HEK293 (cell line): ENCODE measurements around the gene LCN9.

Experiments
- HOXD13 ChIP-seq: sonication (generic); formaldehyde crosslinking; IDR thresholded peaks from 2 replicates; pipeline ENCODE4 v1.8.0; 2022; ENCODE audit warnings: missing genetic modification reagents, borderline replicate concordance
- SCRT1 ChIP-seq: fragments of 450-650 bp; formaldehyde crosslinking; IDR thresholded peaks from 2 replicates; pipeline ENCODE4 v1.5.1; 2016; ENCODE audit warnings: missing biosample characterization, missing genetic modification characterization, borderline replicate concordance
- SP2 ChIP-seq: fragments of 450-650 bp; formaldehyde crosslinking; IDR thresholded peaks from 2 replicates; pipeline ENCODE4 v1.5.1; 2016; ENCODE audit warnings: missing biosample characterization, missing genetic modification characterization
- WT1 ChIP-seq: fragments of 450-650 bp; formaldehyde crosslinking; IDR thresholded peaks from 2 replicates; pipeline ENCODE4 v1.5.1; 2016; ENCODE audit warnings: missing biosample characterization, missing genetic modification characterization
- ZBTB1 ChIP-seq: fragments of 450-650 bp; formaldehyde crosslinking; IDR thresholded peaks from 2 replicates; pipeline ENCODE4 v1.5.1; 2016; ENCODE audit warnings: missing biosample characterization, missing genetic modification characterization
- ZNF114 ChIP-seq: fragments of 450-650 bp; formaldehyde crosslinking; IDR thresholded peaks from 2 replicates; pipeline ENCODE4 v1.5.0; 2017; ENCODE audit warnings: missing biosample characterization, missing genetic modification characterization
- ZNF777 ChIP-seq: fragments of 450-650 bp; formaldehyde crosslinking; IDR thresholded peaks from 2 replicates; pipeline ENCODE4 v1.5.1; 2017; ENCODE audit warnings: missing biosample characterization, missing genetic modification characterization, borderline replicate concordance
- TF ChIP-seq, protein P1 (sequence below): fragments of 450-650 bp; formaldehyde crosslinking; IDR thresholded peaks from 2 replicates; pipeline ENCODE4 v1.5.1; 2016; ENCODE audit warnings: missing biosample characterization, missing genetic modification characterization
- TF ChIP-seq, protein P2 (sequence below): fragments of 450-650 bp; formaldehyde crosslinking; IDR thresholded peaks from 2 replicates; pipeline ENCODE4 v1.5.1; 2016; ENCODE audit warnings: missing biosample characterization, missing genetic modification characterization

DNA sequence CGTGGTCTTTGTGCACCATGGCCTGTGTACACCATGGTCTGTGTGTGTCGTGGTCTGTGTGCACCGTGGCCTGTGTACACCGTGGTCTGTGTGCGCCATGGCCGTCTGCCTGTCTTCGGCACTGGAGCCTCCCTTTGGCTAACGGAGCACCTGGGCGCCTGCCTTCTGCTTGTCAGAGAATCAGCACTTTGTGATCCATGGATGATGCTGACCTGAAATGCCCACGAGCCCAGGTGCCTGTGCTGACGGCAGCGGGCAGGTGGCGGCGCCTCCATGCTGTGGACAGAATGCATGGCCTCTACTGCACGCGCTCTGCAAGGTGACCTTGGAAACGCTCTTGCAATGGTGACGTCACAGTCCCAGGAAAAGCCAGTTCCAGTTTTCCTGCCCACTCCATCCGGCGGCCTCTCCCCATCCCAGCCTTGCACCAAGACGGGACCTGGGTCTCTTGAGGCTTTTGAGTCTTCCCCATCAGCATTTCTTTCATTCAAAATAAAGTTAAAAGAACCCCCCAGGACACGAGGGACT, 14.6 kb downstream of the LCN9 start:
- TF ChIP-seq, protein P1, sequence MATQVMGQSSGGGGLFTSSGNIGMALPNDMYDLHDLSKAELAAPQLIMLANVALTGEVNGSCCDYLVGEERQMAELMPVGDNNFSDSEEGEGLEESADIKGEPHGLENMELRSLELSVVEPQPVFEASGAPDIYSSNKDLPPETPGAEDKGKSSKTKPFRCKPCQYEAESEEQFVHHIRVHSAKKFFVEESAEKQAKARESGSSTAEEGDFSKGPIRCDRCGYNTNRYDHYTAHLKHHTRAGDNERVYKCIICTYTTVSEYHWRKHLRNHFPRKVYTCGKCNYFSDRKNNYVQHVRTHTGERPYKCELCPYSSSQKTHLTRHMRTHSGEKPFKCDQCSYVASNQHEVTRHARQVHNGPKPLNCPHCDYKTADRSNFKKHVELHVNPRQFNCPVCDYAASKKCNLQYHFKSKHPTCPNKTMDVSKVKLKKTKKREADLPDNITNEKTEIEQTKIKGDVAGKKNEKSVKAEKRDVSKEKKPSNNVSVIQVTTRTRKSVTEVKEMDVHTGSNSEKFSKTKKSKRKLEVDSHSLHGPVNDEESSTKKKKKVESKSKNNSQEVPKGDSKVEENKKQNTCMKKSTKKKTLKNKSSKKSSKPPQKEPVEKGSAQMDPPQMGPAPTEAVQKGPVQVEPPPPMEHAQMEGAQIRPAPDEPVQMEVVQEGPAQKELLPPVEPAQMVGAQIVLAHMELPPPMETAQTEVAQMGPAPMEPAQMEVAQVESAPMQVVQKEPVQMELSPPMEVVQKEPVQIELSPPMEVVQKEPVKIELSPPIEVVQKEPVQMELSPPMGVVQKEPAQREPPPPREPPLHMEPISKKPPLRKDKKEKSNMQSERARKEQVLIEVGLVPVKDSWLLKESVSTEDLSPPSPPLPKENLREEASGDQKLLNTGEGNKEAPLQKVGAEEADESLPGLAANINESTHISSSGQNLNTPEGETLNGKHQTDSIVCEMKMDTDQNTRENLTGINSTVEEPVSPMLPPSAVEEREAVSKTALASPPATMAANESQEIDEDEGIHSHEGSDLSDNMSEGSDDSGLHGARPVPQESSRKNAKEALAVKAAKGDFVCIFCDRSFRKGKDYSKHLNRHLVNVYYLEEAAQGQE (tag by site-specific recombination): no peak
- TF ChIP-seq, protein P2, sequence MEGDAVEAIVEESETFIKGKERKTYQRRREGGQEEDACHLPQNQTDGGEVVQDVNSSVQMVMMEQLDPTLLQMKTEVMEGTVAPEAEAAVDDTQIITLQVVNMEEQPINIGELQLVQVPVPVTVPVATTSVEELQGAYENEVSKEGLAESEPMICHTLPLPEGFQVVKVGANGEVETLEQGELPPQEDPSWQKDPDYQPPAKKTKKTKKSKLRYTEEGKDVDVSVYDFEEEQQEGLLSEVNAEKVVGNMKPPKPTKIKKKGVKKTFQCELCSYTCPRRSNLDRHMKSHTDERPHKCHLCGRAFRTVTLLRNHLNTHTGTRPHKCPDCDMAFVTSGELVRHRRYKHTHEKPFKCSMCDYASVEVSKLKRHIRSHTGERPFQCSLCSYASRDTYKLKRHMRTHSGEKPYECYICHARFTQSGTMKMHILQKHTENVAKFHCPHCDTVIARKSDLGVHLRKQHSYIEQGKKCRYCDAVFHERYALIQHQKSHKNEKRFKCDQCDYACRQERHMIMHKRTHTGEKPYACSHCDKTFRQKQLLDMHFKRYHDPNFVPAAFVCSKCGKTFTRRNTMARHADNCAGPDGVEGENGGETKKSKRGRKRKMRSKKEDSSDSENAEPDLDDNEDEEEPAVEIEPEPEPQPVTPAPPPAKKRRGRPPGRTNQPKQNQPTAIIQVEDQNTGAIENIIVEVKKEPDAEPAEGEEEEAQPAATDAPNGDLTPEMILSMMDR (tag by site-specific recombination): no peak
- TF ChIP-seq SCRT1 (tag by site-specific recombination) (no peak), ZBTB1 (tag by site-specific recombination) (no peak), SP2 (tag by site-specific recombination) (no peak), ZNF114 (tag by site-specific recombination) (no peak), WT1 (tag by site-specific recombination) (no peak), ZNF777 (tag by site-specific recombination) (no peak), HOXD13 (CRISPR knock-in tag) (no peak)
